Lung (tissue), 12 donors: ENCODE results near the gene SIGLEC11. TPM values are rescaled to one million over a fixed set of nuclear protein-coding genes. Genes with fewer than 3 reads are reported as not detected.

Experiments
- ATAC-seq: fragments of 200-7000 bp; cut with Tn5 transposase; one replicate; pipeline ENCODE4 v1.9.1; 2020; ENCODE audit warnings: moderate number of reproducible peaks; ENCODE audit not compliant: insufficient read depth, low FRiP score
- DNase-seq, 3 donors: peaks; one replicate each; pipeline ENCODE4 v3.0.0-alpha.2; 2013 to 2017
- H3K27ac ChIP-seq, 2 donors: one replicate each; pipeline ENCODE4 v1.5.1; 2013; ENCODE audit warnings: mild to moderate bottlenecking in 2 of 2, moderate library complexity in 2 of 2, control low read depth in 1 of 2, inconsistent platforms in 1 of 2, low read depth in 1 of 2, low read length in 1 of 2
- H3K27me3 ChIP-seq, 3 donors: one replicate each; pipeline ENCODE4 v1.5.1; 2013; ENCODE audit warnings: low read length in 2 of 3; ENCODE audit not compliant: control insufficient read depth in 3 of 3, insufficient read depth in 3 of 3
- H3K36me3 ChIP-seq, 4 donors: one replicate each; pipeline ENCODE4 v1.5.1; 2013; ENCODE audit warnings: low read length in 4 of 4, mild to moderate bottlenecking in 1 of 4, moderate library complexity in 1 of 4; ENCODE audit not compliant: control insufficient read depth in 4 of 4, insufficient read depth in 4 of 4
- H3K4me1 ChIP-seq, 5 donors: one replicate each; pipeline ENCODE4 v1.5.1; 2013; ENCODE audit warnings: low read length in 5 of 5, mild to moderate bottlenecking in 2 of 5, moderate library complexity in 1 of 5; ENCODE audit not compliant: control insufficient read depth in 5 of 5, insufficient read depth in 5 of 5
- H3K4me3 ChIP-seq: one replicate; pipeline ENCODE4 v1.5.1; 2013; ENCODE audit warnings: mild to moderate bottlenecking, control low read depth, moderate library complexity
- H3K9ac ChIP-seq, 2 donors: one replicate each; pipeline ENCODE4 v1.5.1; 2013; ENCODE audit warnings: low read length in 2 of 2, control low read depth in 1 of 2; ENCODE audit not compliant: insufficient read depth in 1 of 2
- H3K9me3 ChIP-seq, 4 donors: one replicate each; pipeline ENCODE4 v1.5.1; 2013; ENCODE audit warnings: low read length in 3 of 4, mild to moderate bottlenecking in 1 of 4, moderate library complexity in 1 of 4; ENCODE audit not compliant: control insufficient read depth in 4 of 4, insufficient read depth in 3 of 4
- CTCF ChIP-seq: IDR thresholded peaks from 2 replicates; pipeline ENCODE4 v1.5.1; 2012; ENCODE audit warnings: mild to moderate bottlenecking; ENCODE audit errors: control extremely low read depth, extremely low read depth
- WGBS, 2 donors: extraction: QIAGEN DNeasy Blood & Tissue Kit; methylation state at CpG; one replicate each; pipeline ENCODE4 v1.1.7; 2013; 5-methylcytosine and 5-hydroxymethylcytosine counted together
- polyA plus RNA-seq, 2 donors: library from polyadenylated mRNA; stranded (reverse); fragments of 200-250 nt; gene quantifications; one replicate each; pipeline ENCODE4 v1.2.1, GENCODE V29; 2013
- total RNA-seq, 2 donors: library from RNA; depleted of rRNA in 1 of 2; stranded (reverse); fragments of >200 nt in 1 of 2; gene quantifications; one replicate each; pipeline ENCODE4 v1.2.1, GENCODE V29; 2014 to 2021
- donor health status: control.
- donor health status: control.
- donor health status: Bipolar disorder and iron deficiency.
- donor health status: healthy.
- donor health status: DM: yes; HTN: yes; CAD: no.

The SIGLEC11 gene
- total and polyA plus RNA-seq, 4 donors, result 1.3 to 6.5 (median 3.2) TPM

- Histone ChIP-seq H3K9ac (no peak overlapping the region), H3K9me3 (no peaks in the 10 kb centered on the region), H3K27ac (no peak overlapping the region), H3K27me3 (no peaks in the 10 kb centered on the region), H3K4me3 (no peak overlapping the region), H3K4me1 (no peaks in the 10 kb centered on the region), H3K36me3 (peaks cover 7 to 34% (median 24%) of the 10 kb centered on the region in 4 donors)
- no peak for TF ChIP-seq CTCF
- ATAC-seq, result no peak
- WGBS, 2 donors, result 89 to 96% methylated on average over 16 of the region's 16 CpGs
- DNase-seq, result no peak
Measured at GRCh38 chr19:49906879-49907564, 54.0 kb downstream of the SIGLEC11 start.

- Histone ChIP-seq H3K27me3 (no peaks in the 10 kb centered on the region), H3K27ac (no peak overlapping the region), H3K9me3 (no peaks in the 10 kb centered on the region), H3K4me3 (no peak overlapping the region), H3K36me3 (peaks cover 4 to 27% (median 21%) of the 10 kb centered on the region in 4 donors), H3K4me1 (no peaks in the 10 kb centered on the region), H3K9ac (no peak overlapping the region)
- ATAC-seq (no peak), DNase-seq (no peak)
- TF ChIP-seq CTCF, result no peak
- 27 to 44% methylated on average over 6 of the region's 6 CpGs for WGBS, 2 donors
Measured at GRCh38 chr19:49904136-49904535, 56.8 kb downstream of the SIGLEC11 start.

Other genes with a start within 250 kb of the SIGLEC11 start
- under 1 TPM; 0.23 to 0.83 TPM for gene TSKS, start 197.9 kb downstream of the SIGLEC11 start, total RNA-seq
- under 1 TPM; 0.56 to 0.65 TPM for gene TSKS, start 197.9 kb downstream of the SIGLEC11 start, polyA plus RNA-seq
- 10 to 100 TPM; 44.9 to 87.2 TPM for gene AP2A1, start 194.2 kb downstream of the SIGLEC11 start, total RNA-seq
- 10 to 100 TPM; 31.5 to 64.0 TPM for gene AP2A1, start 194.2 kb downstream of the SIGLEC11 start, polyA plus RNA-seq
- 10 to 100 TPM; 33.9 to 36.8 TPM for gene FUZ, start 147.9 kb downstream of the SIGLEC11 start, total RNA-seq
- gene FUZ, start 147.9 kb downstream of the SIGLEC11 start, polyA plus RNA-seq, result 10 to 100 TPM; 18.4 to 26.5 TPM
- gene MED25, start 142.9 kb downstream of the SIGLEC11 start, total RNA-seq, result 10 to 100 TPM; 43.6 to 75.2 TPM
- 10 to 100 TPM; 42.6 to 52.6 TPM for gene MED25, start 142.9 kb downstream of the SIGLEC11 start, polyA plus RNA-seq
- gene PTOV1, start 110.0 kb downstream of the SIGLEC11 start, total RNA-seq, result 100 to 1,000 TPM in 1 of 2 donors, 10 to 100 TPM in 1; 77.4 to 115 TPM
- 100 to 1,000 TPM in 1 of 2 donors, 10 to 100 TPM in 1; 62.9 to 101 TPM for gene PTOV1, start 110.0 kb downstream of the SIGLEC11 start, polyA plus RNA-seq
- 100 to 1,000 TPM in 1 of 2 donors, 10 to 100 TPM in 1; 44.7 to 120 TPM for gene PNKP, start 93.6 kb downstream of the SIGLEC11 start, total RNA-seq
- gene PNKP, start 93.6 kb downstream of the SIGLEC11 start, polyA plus RNA-seq, result 10 to 100 TPM; 53.3 to 75.1 TPM
- 10 to 100 TPM in 1 of 2 donors, 1 to 10 TPM in 1; 6.7 to 39.5 TPM for gene AKT1S1, start 83.8 kb downstream of the SIGLEC11 start, total RNA-seq
- gene AKT1S1, start 83.8 kb downstream of the SIGLEC11 start, polyA plus RNA-seq, result 10 to 100 TPM; 32.2 to 46.4 TPM
- gene TBC1D17, start 83.5 kb downstream of the SIGLEC11 start, total RNA-seq, result 10 to 100 TPM; 23.3 to 52.9 TPM
- 10 to 100 TPM; 27.6 to 37.1 TPM for gene TBC1D17, start 83.5 kb downstream of the SIGLEC11 start, polyA plus RNA-seq
- 1 to 10 TPM; 3.6 to 3.7 TPM for gene IL4I1, start 64.3 kb downstream of the SIGLEC11 start, total RNA-seq
- gene IL4I1, start 64.3 kb downstream of the SIGLEC11 start, polyA plus RNA-seq, result 10 to 100 TPM in 1 of 2 donors, 1 to 10 TPM in 1; 3.8 to 21.2 TPM
- 10 to 100 TPM in 1 of 2 donors, 1 to 10 TPM in 1; 7.0 to 31.3 TPM for gene ATF5, start 32.0 kb downstream of the SIGLEC11 start, total RNA-seq
- gene ATF5, start 32.0 kb downstream of the SIGLEC11 start, polyA plus RNA-seq, result 10 to 100 TPM; 36.5 to 49.1 TPM
- 10 to 100 TPM; 37.4 to 38.5 TPM for gene NUP62, start 31.7 kb downstream of the SIGLEC11 start, total RNA-seq
- 10 to 100 TPM; 16.2 to 45.9 TPM for gene NUP62, start 31.7 kb downstream of the SIGLEC11 start, polyA plus RNA-seq
- gene VRK3, start 64.2 kb upstream of the SIGLEC11 start, total RNA-seq, result 10 to 100 TPM; 33.3 to 48.0 TPM
- gene VRK3, start 64.2 kb upstream of the SIGLEC11 start, polyA plus RNA-seq, result 10 to 100 TPM; 15.7 to 35.4 TPM
- 10 to 100 TPM in 1 of 2 donors, 1 to 10 TPM in 1; 9.2 to 10.4 TPM for gene ZNF473, start 64.8 kb upstream of the SIGLEC11 start, total RNA-seq
- gene ZNF473, start 64.8 kb upstream of the SIGLEC11 start, polyA plus RNA-seq, result 1 to 10 TPM; 2.8 to 3.9 TPM
- gene IZUMO2, start 202.1 kb upstream of the SIGLEC11 start, total RNA-seq, result under 1 TPM in 1 of 2 donors, not detected in 1; 0.46 TPM
- gene IZUMO2, start 202.1 kb upstream of the SIGLEC11 start, polyA plus RNA-seq, result under 1 TPM in 1 of 2 donors, not detected in 1; 0.18 TPM
- 100 to 1,000 TPM in 1 of 2 donors, 10 to 100 TPM in 1; 55.3 to 142 TPM for gene MYH14, start 242.4 kb upstream of the SIGLEC11 start, total RNA-seq
- gene MYH14, start 242.4 kb upstream of the SIGLEC11 start, polyA plus RNA-seq, result 100 to 1,000 TPM in 1 of 2 donors, 10 to 100 TPM in 1; 48.3 to 159 TPM